ENCODE results near the gene BEGAIN. TPM values are rescaled to one million over a fixed set of nuclear protein-coding genes. Genes with fewer than 3 reads are reported as not detected.

BEGAIN gene
- total and polyA plus RNA-seq, 2 donors = 0.42 to 1.0 TPM

DNA sequence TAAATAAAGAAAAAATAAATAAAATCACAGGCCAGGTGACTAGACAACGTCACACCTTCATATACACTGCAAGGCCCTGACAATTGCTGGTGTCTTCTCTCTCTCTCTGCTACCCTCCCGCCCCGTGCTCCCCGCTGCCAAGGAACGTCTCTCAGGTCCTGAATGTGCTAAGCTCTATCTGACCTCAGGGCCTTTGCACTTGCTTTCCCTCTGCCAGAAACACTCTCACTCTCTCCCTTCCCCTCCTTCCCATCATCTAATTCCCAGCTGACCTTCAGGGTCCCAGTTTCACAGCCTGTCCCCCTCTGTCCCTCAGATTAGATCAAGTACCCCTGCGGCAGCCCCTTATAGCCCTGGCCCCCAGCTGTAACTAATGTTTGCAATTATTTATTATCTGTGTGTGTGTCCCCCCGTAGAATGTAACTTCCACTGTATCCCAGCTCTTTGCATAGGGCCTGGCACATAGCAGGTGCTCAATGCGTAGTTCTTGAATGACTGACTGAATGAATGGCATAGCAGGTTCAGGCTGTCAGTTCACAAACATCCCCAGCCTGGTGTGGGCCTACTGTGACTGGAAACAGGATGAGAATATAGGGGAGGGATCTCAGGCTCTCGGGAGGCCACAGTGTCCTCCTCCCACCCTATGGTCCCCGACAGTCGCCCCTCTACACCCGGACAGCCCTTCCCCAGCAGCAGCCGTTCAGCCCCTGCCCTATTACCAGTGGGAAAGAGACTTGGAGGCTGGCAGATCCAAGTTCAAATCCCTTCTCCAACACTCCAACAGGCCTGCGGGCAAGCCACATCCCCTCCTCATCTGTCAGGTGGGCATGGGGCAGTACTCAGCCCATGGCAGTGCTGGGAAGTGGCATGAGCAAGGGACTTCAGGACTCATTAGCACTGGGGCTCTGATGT is 6.6 kb downstream of the BEGAIN start:
- DNase-seq (ENCODE audit: low read depth in 6 of 9, low spot score in 9 of 9) = no peak
- Histone ChIP-seq H3K36me3 (ENCODE audit: control insufficient read depth in 2 of 2, insufficient read depth in 2 of 2, low read length in 1 of 2) (no peaks in the 10 kb centered on the region), H3K4me3 (ENCODE audit: low read length in 2 of 2) (no peak overlapping the region), H3K9me3 (ENCODE audit: control insufficient read depth in 2 of 2, insufficient read depth in 1 of 2, low read length in 1 of 2) (no peaks in the 10 kb centered on the region), H3K4me1 (ENCODE audit: control insufficient read depth in 2 of 2, insufficient read depth in 2 of 2, low read length in 2 of 2) (no peaks in the 10 kb centered on the region), H3K27me3 (ENCODE audit: control insufficient read depth in 2 of 2, insufficient read depth in 1 of 2, low read length in 1 of 2) (peaks cover 2 to 15% of the 10 kb centered on the region in 2 donors), H3K27ac (ENCODE audit: low read depth in 1 of 2, low read length in 1 of 2) (no peak overlapping the region)
- WGBS = 94% methylated on average over 14 of the region's 14 CpGs

GRCh38 chr14:100578552-100578951 is 8.7 kb downstream of the BEGAIN start:
- H3K27me3 ChIP-seq (ENCODE audit: control insufficient read depth in 2 of 2, insufficient read depth in 1 of 2, low read length in 1 of 2) = peaks cover 0 to 9% of the 10 kb centered on the region in 2 donors
- no peak for DNase-seq (ENCODE audit: low read depth in 6 of 9, low spot score in 9 of 9)
- H3K27ac ChIP-seq (ENCODE audit: low read depth in 1 of 2, low read length in 1 of 2) = no peak overlapping the region
- no peak overlapping the region for H3K4me3 ChIP-seq (ENCODE audit: low read length in 2 of 2)
- no peaks in the 10 kb centered on the region for H3K9me3 ChIP-seq (ENCODE audit: control insufficient read depth in 2 of 2, insufficient read depth in 1 of 2, low read length in 1 of 2)
- no peaks in the 10 kb centered on the region for H3K4me1 ChIP-seq (ENCODE audit: control insufficient read depth in 2 of 2, insufficient read depth in 2 of 2, low read length in 2 of 2)
- H3K36me3 ChIP-seq (ENCODE audit: control insufficient read depth in 2 of 2, insufficient read depth in 2 of 2, low read length in 1 of 2) = no peaks in the 10 kb centered on the region
- 98% methylated on average over 4 of the region's 4 CpGs for WGBS

DNA sequence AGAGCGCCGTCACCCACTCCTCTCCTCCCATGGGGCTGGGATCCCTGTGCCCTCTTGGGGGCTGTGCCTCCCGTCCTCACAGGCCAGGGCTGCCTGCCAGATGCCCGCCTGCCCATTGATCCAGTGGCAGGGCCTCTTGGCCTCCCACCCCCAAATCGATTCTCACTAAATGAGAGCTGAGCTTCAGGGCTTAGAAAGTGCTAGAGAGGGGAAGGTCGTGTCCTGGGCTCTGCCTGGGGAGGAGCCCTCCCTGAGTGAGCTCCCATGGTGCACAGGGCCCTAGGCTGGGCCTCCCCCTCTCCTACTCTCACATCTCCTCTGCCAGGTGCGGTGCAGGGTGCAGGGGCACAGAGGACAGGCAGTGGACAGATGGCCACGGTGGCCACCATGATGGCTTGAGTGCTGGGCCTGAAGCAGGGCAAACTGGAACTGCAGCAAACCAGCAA is 9.2 kb downstream of the BEGAIN start:
- no peak overlapping the region for H3K4me3 ChIP-seq (ENCODE audit: low read length in 2 of 2)
- H3K27me3 ChIP-seq (ENCODE audit: control insufficient read depth in 2 of 2, insufficient read depth in 1 of 2, low read length in 1 of 2) = peaks cover 0 to 12% of the 10 kb centered on the region in 2 donors
- WGBS = 96% methylated on average over 8 of the region's 8 CpGs
- H3K9me3 ChIP-seq (ENCODE audit: control insufficient read depth in 2 of 2, insufficient read depth in 1 of 2, low read length in 1 of 2) = no peaks in the 10 kb centered on the region
- no peaks in the 10 kb centered on the region for H3K36me3 ChIP-seq (ENCODE audit: control insufficient read depth in 2 of 2, insufficient read depth in 2 of 2, low read length in 1 of 2)
- no peak for DNase-seq (ENCODE audit: low read depth in 6 of 9, low spot score in 9 of 9)
- H3K4me1 ChIP-seq (ENCODE audit: control insufficient read depth in 2 of 2, insufficient read depth in 2 of 2, low read length in 2 of 2) = peaks cover 0 to 4% of the 10 kb centered on the region in 2 donors
- H3K27ac ChIP-seq (ENCODE audit: low read depth in 1 of 2, low read length in 1 of 2) = no peak overlapping the region

DNA sequence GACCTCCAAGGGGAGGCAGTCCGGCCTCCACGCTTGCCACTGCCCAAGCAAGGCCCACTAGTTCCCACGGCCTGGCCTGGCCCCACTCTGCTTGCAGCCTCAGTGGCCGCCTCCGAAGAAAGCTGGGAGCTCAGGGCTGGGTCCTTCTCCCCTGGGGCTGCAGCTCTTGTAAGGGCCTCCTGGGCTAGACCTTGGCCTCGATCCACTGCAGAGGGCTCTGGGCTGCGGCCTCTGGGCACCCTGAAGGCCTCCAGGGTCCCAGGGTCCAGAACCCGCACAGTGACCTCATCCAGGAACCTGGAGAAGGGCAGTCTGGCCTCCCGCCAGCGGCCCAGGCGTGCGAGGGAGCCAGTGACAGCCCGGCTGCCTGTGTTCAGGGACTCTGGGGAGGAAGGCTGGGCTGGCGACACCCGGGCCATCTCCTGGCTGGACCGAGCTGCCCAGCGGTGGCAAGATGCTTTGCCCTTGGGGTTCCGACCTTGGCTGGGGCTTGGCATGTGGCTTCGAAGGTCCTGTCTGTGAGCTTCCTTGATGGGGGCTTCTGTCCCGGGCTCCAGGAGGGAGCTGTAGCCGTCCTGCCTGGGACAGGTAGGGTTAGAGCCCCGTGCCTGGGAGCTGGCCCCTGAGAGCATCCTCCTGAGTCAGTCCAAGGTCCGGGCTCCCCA is 9.8 kb downstream of the BEGAIN start:
- Histone ChIP-seq H3K9me3 (ENCODE audit: control insufficient read depth in 2 of 2, insufficient read depth in 1 of 2, low read length in 1 of 2) (no peaks in the 10 kb centered on the region), H3K36me3 (ENCODE audit: control insufficient read depth in 2 of 2, insufficient read depth in 2 of 2, low read length in 1 of 2) (no peaks in the 10 kb centered on the region), H3K27me3 (ENCODE audit: control insufficient read depth in 2 of 2, insufficient read depth in 1 of 2, low read length in 1 of 2) (peaks cover 0 to 13% of the 10 kb centered on the region in 2 donors), H3K27ac (ENCODE audit: low read depth in 1 of 2, low read length in 1 of 2) (no peak overlapping the region), H3K4me1 (ENCODE audit: control insufficient read depth in 2 of 2, insufficient read depth in 2 of 2, low read length in 2 of 2) (peaks cover 0 to 9% of the 10 kb centered on the region in 2 donors), H3K4me3 (ENCODE audit: low read length in 2 of 2) (no peak overlapping the region)
- no peak for DNase-seq (ENCODE audit: low read depth in 6 of 9, low spot score in 9 of 9)
- 96% methylated on average over 23 of the region's 23 CpGs for WGBS

DNA sequence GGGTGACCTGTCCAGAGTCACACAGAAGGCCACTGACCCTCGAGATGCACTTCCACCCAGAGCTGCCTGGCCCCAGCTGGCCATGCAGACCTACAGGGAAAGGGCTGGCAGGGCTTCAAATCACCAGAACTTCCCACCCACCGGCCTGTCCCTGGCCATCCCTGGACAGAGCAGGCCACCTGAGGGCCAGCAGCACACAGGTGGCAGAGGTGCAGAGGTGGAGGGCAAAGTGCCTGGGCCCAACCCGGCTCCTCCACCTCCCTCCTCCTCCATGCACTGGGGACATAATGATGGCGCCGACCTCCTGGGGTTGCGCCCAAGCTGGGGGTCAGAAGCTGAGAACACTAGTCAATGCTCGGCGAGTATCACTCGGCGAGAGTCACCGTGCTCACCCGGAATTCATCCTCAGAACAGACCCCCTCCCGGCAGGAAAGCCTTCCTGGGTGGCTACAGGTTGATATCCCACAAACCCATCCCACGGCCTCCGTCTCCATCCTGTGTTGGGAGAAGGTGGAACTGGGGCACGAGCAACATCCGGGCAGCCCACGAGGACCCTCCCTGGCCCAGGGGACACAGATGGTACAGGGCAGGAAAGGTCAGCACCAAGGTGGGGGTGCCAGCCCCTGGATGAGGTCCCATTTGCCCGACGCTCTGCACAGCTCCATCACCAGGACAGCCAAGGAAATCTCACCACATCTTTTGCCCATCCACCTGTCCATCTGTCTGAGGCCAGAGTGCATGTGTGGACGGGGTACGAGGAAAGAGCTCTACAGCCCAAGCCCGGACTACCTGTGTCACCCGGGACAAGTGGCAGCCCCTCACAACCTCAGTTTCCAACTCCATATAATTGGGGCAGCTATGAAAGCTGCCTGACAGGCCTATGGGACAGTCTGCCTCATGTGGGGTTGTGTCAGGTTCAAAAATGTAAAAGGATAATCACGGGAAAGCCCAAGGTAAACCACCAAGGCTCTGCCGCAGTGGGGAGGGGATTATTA is 10.8 kb downstream of the BEGAIN start:
- WGBS = 94% methylated on average over 26 of the region's 26 CpGs

DNA sequence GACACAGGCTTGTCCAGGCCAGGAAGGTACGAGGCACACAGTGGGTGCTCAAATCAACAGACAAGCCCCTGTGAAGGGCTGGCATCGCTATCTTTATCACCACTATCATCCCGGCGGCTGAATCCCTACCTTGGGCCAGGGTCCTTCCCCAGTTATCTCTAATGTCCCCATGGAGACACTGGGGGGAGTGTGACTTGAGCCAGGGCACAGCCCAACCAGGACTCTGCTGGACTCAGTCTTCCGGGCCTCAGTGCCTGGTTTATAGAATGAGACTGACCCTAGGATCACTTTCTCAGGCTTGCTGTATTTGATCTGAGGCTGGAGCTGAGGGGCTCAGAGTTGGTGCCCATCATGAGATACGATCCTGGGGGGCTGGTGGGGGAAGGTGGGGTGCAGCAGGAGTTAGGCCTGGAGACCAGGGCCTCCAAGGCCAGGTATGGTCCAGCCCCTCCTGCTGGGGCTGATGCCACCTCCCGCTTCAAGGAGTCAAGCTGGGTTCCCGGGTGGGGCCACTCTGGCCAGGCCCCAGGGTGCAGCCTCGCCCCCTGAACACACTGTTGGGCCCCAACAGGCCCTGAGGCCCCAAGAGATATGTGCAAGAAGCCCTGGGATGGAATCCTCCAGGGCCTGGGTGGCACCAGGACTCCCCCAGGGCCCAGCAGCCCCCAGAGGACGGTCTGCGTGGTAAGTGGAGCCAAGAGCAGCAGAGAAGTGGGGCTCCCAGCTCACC is 11.8 kb downstream of the BEGAIN start:
- Histone ChIP-seq H3K4me3 (ENCODE audit: low read length in 2 of 2) (no peak overlapping the region), H3K4me1 (ENCODE audit: control insufficient read depth in 2 of 2, insufficient read depth in 2 of 2, low read length in 2 of 2) (peaks cover 0 to 12% of the 10 kb centered on the region in 2 donors), H3K27ac (ENCODE audit: low read depth in 1 of 2, low read length in 1 of 2) (no peak overlapping the region), H3K36me3 (ENCODE audit: control insufficient read depth in 2 of 2, insufficient read depth in 2 of 2, low read length in 1 of 2) (no peaks in the 10 kb centered on the region), H3K9me3 (ENCODE audit: control insufficient read depth in 2 of 2, insufficient read depth in 1 of 2, low read length in 1 of 2) (no peaks in the 10 kb centered on the region), H3K27me3 (ENCODE audit: control insufficient read depth in 2 of 2, insufficient read depth in 1 of 2, low read length in 1 of 2) (peaks cover 10 to 33% of the 10 kb centered on the region in 2 donors)
- no peak for DNase-seq (ENCODE audit: low read depth in 6 of 9, low spot score in 9 of 9)
- 94% methylated on average over 11 of the region's 11 CpGs for WGBS

More for the DNA sequence above, 10.8 kb downstream of the BEGAIN start:
- no peaks in the 10 kb centered on the region for H3K9me3 ChIP-seq (ENCODE audit: control insufficient read depth in 2 of 2, insufficient read depth in 1 of 2, low read length in 1 of 2)
- DNase-seq (ENCODE audit: low read depth in 6 of 9, low spot score in 9 of 9) = no peak
- H3K27ac ChIP-seq (ENCODE audit: low read depth in 1 of 2, low read length in 1 of 2) = no peak overlapping the region
- H3K36me3 ChIP-seq (ENCODE audit: control insufficient read depth in 2 of 2, insufficient read depth in 2 of 2, low read length in 1 of 2) = no peaks in the 10 kb centered on the region
- H3K27me3 ChIP-seq (ENCODE audit: control insufficient read depth in 2 of 2, insufficient read depth in 1 of 2, low read length in 1 of 2) = peaks cover 5 to 24% of the 10 kb centered on the region in 2 donors
- no peak overlapping the region for H3K4me3 ChIP-seq (ENCODE audit: low read length in 2 of 2)
- H3K4me1 ChIP-seq (ENCODE audit: control insufficient read depth in 2 of 2, insufficient read depth in 2 of 2, low read length in 2 of 2) = peaks cover 0 to 12% of the 10 kb centered on the region in 2 donors

DNA sequence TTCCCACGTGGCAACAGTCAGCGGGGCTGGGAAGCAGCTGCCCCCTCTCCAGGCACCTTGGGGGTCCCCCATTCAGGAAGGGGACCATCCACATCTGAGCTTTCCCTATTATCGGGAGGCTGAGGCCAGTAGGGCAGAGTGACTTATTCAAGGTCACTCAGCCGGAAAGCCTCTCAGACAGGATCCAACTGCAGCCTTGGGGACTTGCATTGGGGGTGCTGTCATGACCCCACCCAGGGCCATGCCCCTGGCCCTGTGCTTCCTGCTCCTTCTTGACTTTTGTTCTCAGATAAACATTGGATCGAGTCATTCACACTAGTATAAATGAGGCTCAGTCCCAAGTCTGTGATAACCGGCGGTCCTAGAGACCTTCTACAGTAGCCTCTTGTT is 12.6 kb downstream of the BEGAIN start:
- H3K4me1 ChIP-seq (ENCODE audit: control insufficient read depth in 2 of 2, insufficient read depth in 2 of 2, low read length in 2 of 2) = peaks cover 0 to 12% of the 10 kb centered on the region in 2 donors
- H3K9me3 ChIP-seq (ENCODE audit: control insufficient read depth in 2 of 2, insufficient read depth in 1 of 2, low read length in 1 of 2) = no peaks in the 10 kb centered on the region
- WGBS = 95% methylated on average over 7 of the region's 7 CpGs
- H3K36me3 ChIP-seq (ENCODE audit: control insufficient read depth in 2 of 2, insufficient read depth in 2 of 2, low read length in 1 of 2) = no peaks in the 10 kb centered on the region
- DNase-seq (ENCODE audit: low read depth in 6 of 9, low spot score in 9 of 9) = no peak
- peaks cover 18 to 41% of the 10 kb centered on the region in 2 donors for H3K27me3 ChIP-seq (ENCODE audit: control insufficient read depth in 2 of 2, insufficient read depth in 1 of 2, low read length in 1 of 2)
- no peak overlapping the region for H3K4me3 ChIP-seq (ENCODE audit: low read length in 2 of 2)
- H3K27ac ChIP-seq (ENCODE audit: low read depth in 1 of 2, low read length in 1 of 2) = no peak overlapping the region
